ENCODE results near the gene GRID1. TPM values are rescaled to one million over a fixed set of nuclear protein-coding genes. Genes with fewer than 3 reads are reported as not detected.

The GRID1 gene
- total RNA-seq, 4 donors from 2014 or later: 17.2 to 28.1 (median 23.6) TPM

- Histone ChIP-seq H3K4me3 (replicated peaks in 1 of 3) (no peak overlapping the region), H3K27ac (no peak overlapping the region), H3K27me3 (no peaks in the 10 kb centered on the region), H3K4me1 (peaks cover 8 to 18% of the 10 kb centered on the region in 2 donors), H3K36me3 (no peaks in the 10 kb centered on the region), H3K9me3 (no peaks in the 10 kb centered on the region)
- WGBS, 2 donors: 79 to 85% methylated on average over 8 to 9 of the region's 9 CpGs
- intact Hi-C loops (cut with DNase I): no loop called here
- TF ChIP-seq POLR2A (IDR thresholded peaks at IDR 0.05) (no peak), CTCF (IDR thresholded peaks at IDR 0.05) (no peak)
- DNase-seq: no peak
These were observed 161.9 kb downstream of the GRID1 start for GRCh38 chr10:86204421-86205305.

DNA sequence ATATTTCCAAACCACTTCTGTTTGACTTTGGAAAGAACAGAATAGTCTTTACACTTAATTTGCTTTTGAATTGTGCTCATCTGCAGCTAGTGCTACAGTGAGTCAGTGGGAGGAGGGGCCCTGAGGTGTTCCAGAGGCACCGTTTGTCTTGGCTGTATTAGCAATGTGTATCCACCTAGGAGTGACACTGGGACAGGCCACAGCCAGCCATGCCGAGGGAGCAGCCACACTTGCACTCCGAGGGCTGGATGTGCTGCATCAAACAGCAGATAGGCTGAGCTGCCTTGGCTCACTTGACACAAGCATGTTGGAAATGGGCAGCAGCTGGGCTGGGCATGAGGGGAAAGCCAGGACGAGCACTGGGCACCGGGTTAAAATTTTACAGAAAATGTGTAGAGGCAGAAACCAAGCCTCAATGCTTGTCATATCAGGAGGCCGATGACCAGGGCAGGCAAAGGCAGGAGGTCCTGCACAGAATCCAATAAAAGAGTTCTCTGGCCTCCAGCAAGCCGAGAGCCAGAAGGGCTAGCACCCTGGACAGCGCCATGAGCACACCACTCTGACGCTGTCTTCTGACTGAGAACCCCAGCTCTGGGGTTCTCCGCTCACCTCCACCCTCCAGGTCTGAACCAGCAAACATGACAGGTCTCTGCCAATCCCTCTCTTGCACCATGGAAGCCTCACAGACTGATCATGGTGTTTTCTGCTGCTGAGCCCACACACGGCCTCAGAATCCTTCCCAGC, 163.3 kb downstream of the GRID1 start:
- no peaks in the 10 kb centered on the region for H3K27me3 ChIP-seq
- no peak overlapping the region for H3K27ac ChIP-seq
- intact Hi-C loops (cut with DNase I): no loop called here
- WGBS, 2 donors: 58 to 63% methylated on average over 11 of the region's 11 CpGs
- peaks cover 8 to 18% of the 10 kb centered on the region in 2 donors for H3K4me1 ChIP-seq
- no peaks in the 10 kb centered on the region for H3K36me3 ChIP-seq
- peak; percentile 26 to 56 for DNase-seq
- no peak for TF ChIP-seq POLR2A (IDR thresholded peaks at IDR 0.05)
- no peak for TF ChIP-seq CTCF (IDR thresholded peaks at IDR 0.05)
- H3K9me3 ChIP-seq: no peaks in the 10 kb centered on the region
- H3K4me3 ChIP-seq (replicated peaks in 1 of 3): no peak overlapping the region

- Histone ChIP-seq H3K36me3 (no peaks in the 10 kb centered on the region), H3K27ac (no peak overlapping the region), H3K4me3 (replicated peaks in 1 of 3) (no peak overlapping the region), H3K27me3 (no peaks in the 10 kb centered on the region), H3K4me1 (peaks cover 8 to 18% of the 10 kb centered on the region in 2 donors), H3K9me3 (no peaks in the 10 kb centered on the region)
- DNase-seq: no peak
- TF ChIP-seq CTCF (IDR thresholded peaks at IDR 0.05) (no peak), POLR2A (IDR thresholded peaks at IDR 0.05) (no peak)
- WGBS, 2 donors: 93 to 94% methylated on average over 5 of the region's 5 CpGs
- intact Hi-C loops (cut with DNase I): no loop called here
These were observed 164.3 kb downstream of the GRID1 start for GRCh38 chr10:86202226-86202735.

DNA sequence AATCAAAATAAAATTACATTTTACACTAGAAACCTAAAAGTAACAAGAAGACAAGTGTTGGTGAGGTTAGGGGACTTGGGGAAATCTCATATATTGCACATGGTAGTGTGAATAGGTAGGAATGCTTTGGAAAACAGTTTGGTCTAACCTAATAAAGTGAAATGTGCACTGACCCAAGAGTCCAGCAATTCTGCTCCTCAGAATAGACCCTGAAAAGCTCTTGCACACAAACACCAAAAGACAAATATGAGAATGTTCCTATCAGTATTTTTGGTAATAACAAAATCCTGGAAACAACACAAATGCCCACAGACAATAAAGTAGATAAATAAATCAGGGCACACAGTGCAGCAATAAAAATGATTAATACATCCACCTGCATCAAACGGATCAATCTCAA, 165.7 kb downstream of the GRID1 start:
- WGBS, 2 donors: 84 to 94% methylated on average over 1 of the region's 1 CpG
- H3K27me3 ChIP-seq: no peaks in the 10 kb centered on the region
- TF ChIP-seq CTCF (IDR thresholded peaks at IDR 0.05) (no peak), POLR2A (IDR thresholded peaks at IDR 0.05) (no peak)
- DNase-seq: no peak
- intact Hi-C loops (cut with DNase I): no loop called here
- H3K36me3 ChIP-seq: no peaks in the 10 kb centered on the region
- no peak overlapping the region for H3K27ac ChIP-seq
- peaks cover 8 to 9% of the 10 kb centered on the region in 2 donors for H3K4me1 ChIP-seq
- H3K9me3 ChIP-seq: no peaks in the 10 kb centered on the region
- no peak overlapping the region for H3K4me3 ChIP-seq (replicated peaks in 1 of 3)

Measured in thyroid gland (tissue), 4 donors.